H9 (cell line): Measurements from ENCODE around the gene C11orf21. TPM values are rescaled to one million over a fixed set of nuclear protein-coding genes. Genes with fewer than 3 reads are reported as not detected.

ENCODE experiments used
- DNase-seq: peaks from one replicate; pipeline ENCODE4 v3.0.0-alpha.2; 2017
- H2AFZ ChIP-seq: one replicate; pipeline ENCODE4 v1.6.1; 2013; ENCODE audit warnings: mild to moderate bottlenecking, low read length, control low read depth, moderate library complexity
- H2AK5ac ChIP-seq: 2 replicates; pipeline ENCODE4 v1.6.1; 2013; ENCODE audit warnings: low read length, control low read depth, mixed read lengths; ENCODE audit not compliant: insufficient read length
- H2BK120ac ChIP-seq: one replicate; pipeline ENCODE4 v1.6.1; 2013; ENCODE audit warnings: low read depth, mild to moderate bottlenecking, low read length, control low read depth, inconsistent platforms; ENCODE audit not compliant: poor library complexity, severe bottlenecking
- H2BK12ac ChIP-seq: 2 replicates; pipeline ENCODE4 v1.6.1; 2013; ENCODE audit warnings: low read length, control low read depth, mixed read lengths, low read depth; ENCODE audit not compliant: insufficient read length
- H2BK15ac ChIP-seq: 2 replicates; pipeline ENCODE4 v1.6.1; 2013; ENCODE audit warnings: low read depth, low read length, control low read depth
- H2BK20ac ChIP-seq: one replicate; pipeline ENCODE4 v1.6.1; 2013; ENCODE audit warnings: low read depth, mild to moderate bottlenecking, low read length, control low read depth, inconsistent platforms; ENCODE audit not compliant: poor library complexity, severe bottlenecking
- H2BK5ac ChIP-seq: 2 replicates; pipeline ENCODE4 v1.6.1; 2013; ENCODE audit warnings: low read length, control low read depth, mixed read lengths; ENCODE audit not compliant: insufficient read length
- H3K14ac ChIP-seq: 2 replicates; pipeline ENCODE4 v1.6.1; 2013; ENCODE audit warnings: low read length, control low read depth; ENCODE audit not compliant: insufficient read depth
- H3K18ac ChIP-seq: 2 replicates; pipeline ENCODE4 v1.6.1; 2013; ENCODE audit warnings: low read depth, mild to moderate bottlenecking, mixed read lengths, low read length, control low read depth; ENCODE audit not compliant: insufficient read length
- H3K23ac ChIP-seq: 2 replicates; pipeline ENCODE4 v1.6.1; 2013; ENCODE audit warnings: low read length, control low read depth, mixed read lengths, low read depth; ENCODE audit not compliant: insufficient read length
- H3K23me2 ChIP-seq: 2 replicates; pipeline ENCODE4 v1.6.1; 2013; ENCODE audit warnings: low read depth, mild to moderate bottlenecking, mixed read lengths, low read length, control low read depth; ENCODE audit not compliant: insufficient read length, poor library complexity, severe bottlenecking
- H3K27ac ChIP-seq: 2 replicates; pipeline ENCODE4 v1.5.1; 2013; ENCODE audit warnings: low read length, control low read depth, mixed read lengths, low read depth; ENCODE audit not compliant: insufficient read length
- H3K27me3 ChIP-seq: 2 replicates; pipeline ENCODE4 v1.6.1; 2013; ENCODE audit warnings: low read length, control low read depth, inconsistent platforms; ENCODE audit not compliant: insufficient read depth
- H3K4ac ChIP-seq: 2 replicates; pipeline ENCODE4 v1.6.1; 2013; ENCODE audit warnings: low read depth, mild to moderate bottlenecking, control low read depth, inconsistent platforms, low read length, moderate library complexity
- H3K4me1 ChIP-seq: 2 replicates; pipeline ENCODE4 v1.6.1; 2013; ENCODE audit warnings: low read length, control low read depth, inconsistent platforms; ENCODE audit not compliant: insufficient read depth
- H3K4me2 ChIP-seq: 2 replicates; pipeline ENCODE4 v1.6.1; 2013; ENCODE audit warnings: low read length, control low read depth, mixed read lengths; ENCODE audit not compliant: insufficient read length, insufficient read depth
- H3K56ac ChIP-seq: 2 replicates; pipeline ENCODE4 v1.6.1; 2013; ENCODE audit warnings: low read depth, mild to moderate bottlenecking, mixed read lengths, low read length, control low read depth; ENCODE audit not compliant: insufficient read length
- H3K79me1 ChIP-seq: 2 replicates; pipeline ENCODE4 v1.6.1; 2013; ENCODE audit warnings: low read depth, mild to moderate bottlenecking, moderate library complexity, low read length, control low read depth, inconsistent platforms; ENCODE audit not compliant: insufficient read depth, poor library complexity, severe bottlenecking
- H3K79me2 ChIP-seq: 2 replicates; pipeline ENCODE4 v1.6.1; 2013; ENCODE audit warnings: low read length, control low read depth, inconsistent platforms; ENCODE audit not compliant: insufficient read depth
- H3K9ac ChIP-seq: 2 replicates; pipeline ENCODE4 v1.6.1; 2013; ENCODE audit warnings: low read length, control low read depth, mixed read lengths; ENCODE audit not compliant: insufficient read length; ENCODE audit errors: extremely low read depth
- H3K9me3 ChIP-seq: one replicate; pipeline ENCODE4 v1.6.1; 2013; ENCODE audit warnings: low read depth, low read length, inconsistent platforms; ENCODE audit not compliant: control insufficient read depth
- H3T11ph ChIP-seq: one replicate; pipeline ENCODE4 v1.6.1; 2013; ENCODE audit warnings: mild to moderate bottlenecking, low read length, control low read depth, inconsistent platforms
- H4K20me1 ChIP-seq: one replicate; pipeline ENCODE4 v1.6.1; 2013; ENCODE audit not compliant: control insufficient read depth, insufficient read length, insufficient read depth
- H4K5ac ChIP-seq: 2 replicates; pipeline ENCODE4 v1.6.1; 2013; ENCODE audit warnings: low read depth, mild to moderate bottlenecking, mixed read lengths, low read length, control low read depth; ENCODE audit not compliant: insufficient read length
- H4K8ac ChIP-seq: replicated peaks from 2 replicates; pipeline ENCODE4 v1.6.1; 2013; ENCODE audit warnings: low read length, control low read depth, mixed read lengths, low read depth; ENCODE audit not compliant: insufficient read length
- H4K91ac ChIP-seq: 2 replicates; pipeline ENCODE4 v1.6.1; 2013; ENCODE audit warnings: low read depth, mild to moderate bottlenecking, moderate library complexity, mixed read lengths, low read length, control low read depth; ENCODE audit not compliant: insufficient read length
- H3K27ac Mint-ChIP-seq, 3 experiments: 2 replicates in 2 of 3; 3 replicates in 1 of 3; pipeline ENCODE4 v1.8.0; 2020 to 2021; ENCODE audit warnings: mixed read lengths in 3 of 3, mild to moderate bottlenecking in 1 of 3, moderate library complexity in 1 of 3
- H3K27me3 Mint-ChIP-seq: 2 replicates; pipeline ENCODE4 v1.8.0; 2021; ENCODE audit warnings: low read depth, mild to moderate bottlenecking, moderate library complexity, mixed read lengths
- H3K36me3 Mint-ChIP-seq, 3 experiments: 2 replicates in 2 of 3; 3 replicates in 1 of 3; pipeline ENCODE4 v1.8.0; 2020 to 2021; ENCODE audit warnings: low read depth in 3 of 3, mixed read lengths in 3 of 3; ENCODE audit not compliant: insufficient read depth in 1 of 3
- H3K4me1 Mint-ChIP-seq, 2 experiments: 2 replicates each; pipeline ENCODE4 v1.8.0; 2020; ENCODE audit warnings: mixed read lengths in 2 of 2
- H3K4me3 Mint-ChIP-seq, 2 experiments: 2 replicates in 1 of 2; 3 replicates in 1 of 2; pipeline ENCODE4 v1.8.0; 2020 to 2021; ENCODE audit warnings: mild to moderate bottlenecking in 2 of 2, mixed read lengths in 2 of 2, moderate library complexity in 1 of 2
- H3K9me3 Mint-ChIP-seq, 2 experiments: 2 replicates in 1 of 2; 3 replicates in 1 of 2; pipeline ENCODE4 v1.8.0; 2020; ENCODE audit warnings: mild to moderate bottlenecking in 2 of 2, mixed read lengths in 2 of 2, moderate library complexity in 1 of 2
- CTCF ChIP-seq: fragments of 200-600 bp; sonication (generic); conservative IDR thresholded peaks from 3 replicates; pipeline ENCODE4 v1.8.0; 2021; ENCODE audit warnings: antibody characterized with exemption, mild to moderate bottlenecking
- WGBS: extraction: QIAGEN DNeasy Blood & Tissue Kit; methylation state at CpG from one replicate; pipeline ENCODE4 v1.1.7; 2013; ENCODE audit warnings: missing lambda C conversion rate, low lambda C conversion rate, mixed read lengths; ENCODE audit not compliant: insufficient read length; ENCODE audit errors: extremely low coverage; 5-methylcytosine and 5-hydroxymethylcytosine counted together
- total RNA-seq: library from RNA; stranded (reverse); gene quantifications from 2 replicates; pipeline ENCODE4 v1.2.1, GENCODE V29; 2021

C11orf21 gene
- total RNA-seq, 1 experiment from 2014 or later, result not detected

- H3K9me3 Mint-ChIP-seq, result peaks cover 7 to 11% of the 10 kb centered on the region in 2 experiments; a peak in 3 of 5 replicates
- no peak for DNase-seq
- H3K27ac ChIP-seq, result no peak overlapping the region
These were observed 19.0 kb upstream of the C11orf21 start for GRCh38 chr11:2320568-2321310.

More at GRCh38 chr11:2320568-2321310, 19.0 kb upstream of the C11orf21 start:
- H4K8ac ChIP-seq, result no peak overlapping the region
- no peak for TF ChIP-seq CTCF
- H3K9me3 ChIP-seq, result no peaks in the 10 kb centered on the region
- no peak overlapping the region for H2BK12ac ChIP-seq
- no peak overlapping the region for H3K27ac Mint-ChIP-seq
- H3K79me2 ChIP-seq, result no peaks in the 10 kb centered on the region
- no peaks in the 10 kb centered on the region for H3K23me2 ChIP-seq
- no peak overlapping the region for H2BK20ac ChIP-seq
- H2BK120ac ChIP-seq, result no peak overlapping the region
- no peaks in the 10 kb centered on the region for H4K20me1 ChIP-seq
- no peak overlapping the region for H3K56ac ChIP-seq
- no peak overlapping the region for H3K4me2 ChIP-seq
- H3K36me3 Mint-ChIP-seq, result peaks cover 0 to 2% (median 0%) of the 10 kb centered on the region in 3 experiments; a peak in 1 of 7 replicates
- no peak overlapping the region for H2BK15ac ChIP-seq
- WGBS, result no CpG with 5 or more reads among the region's 23 CpGs
- peaks cover 0 to 3% of the 10 kb centered on the region in 2 experiments; a peak in 1 of 4 replicates for H3K4me1 Mint-ChIP-seq
- H3K9ac ChIP-seq, result no peak overlapping the region
- peaks cover 59% of the 10 kb centered on the region for H3K27me3 Mint-ChIP-seq
- no peak overlapping the region for H2BK5ac ChIP-seq
- no peak overlapping the region for H2AK5ac ChIP-seq
- no peak overlapping the region for H3K18ac ChIP-seq
- H4K5ac ChIP-seq, result no peak overlapping the region
- no peak overlapping the region; the same call in 1 of the 2 replicates for H3K4ac ChIP-seq
- no peak overlapping the region; the same call in 1 of the 2 replicates for H3K14ac ChIP-seq
- H3T11ph ChIP-seq, result no peak overlapping the region
- no peak overlapping the region for H4K91ac ChIP-seq
- H3K27me3 ChIP-seq, result no peaks in the 10 kb centered on the region; the same call in 1 of the 2 replicates
- no peaks in the 10 kb centered on the region for H3K79me1 ChIP-seq
- no peak overlapping the region for H2AFZ ChIP-seq
- no peak overlapping the region for H3K4me3 Mint-ChIP-seq
- H3K23ac ChIP-seq, result no peak overlapping the region
- H3K4me1 ChIP-seq, result no peaks in the 10 kb centered on the region
